GM21367 (cell line): ENCODE measurements around the gene SIX5.

Source experiments
- ATAC-seq: cut with Tn5 transposase; IDR thresholded peaks from one replicate; pipeline ENCODE4 v1.9.1; 2021; ENCODE audit not compliant: unreplicated experiment

SIX5 gene

DNA sequence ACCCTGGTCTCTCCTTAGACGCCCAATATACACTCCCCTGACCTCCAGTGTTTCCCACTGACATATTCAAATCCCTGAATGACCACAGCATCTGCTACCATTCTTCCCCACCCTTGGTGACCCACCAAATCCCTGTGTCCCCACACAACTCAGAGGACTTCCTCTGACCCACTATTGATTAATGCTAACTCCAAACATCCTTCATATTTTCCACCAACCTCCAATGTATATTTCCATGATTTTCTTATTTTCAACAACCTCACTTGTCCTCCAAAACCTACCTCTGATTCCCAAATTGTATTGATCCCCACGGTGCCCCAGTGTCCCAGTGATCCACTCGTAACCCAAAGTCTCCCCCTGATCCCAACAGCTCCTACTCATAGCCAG is 24.1 kb upstream of the SIX5 start:
- no peak for ATAC-seq

DNA sequence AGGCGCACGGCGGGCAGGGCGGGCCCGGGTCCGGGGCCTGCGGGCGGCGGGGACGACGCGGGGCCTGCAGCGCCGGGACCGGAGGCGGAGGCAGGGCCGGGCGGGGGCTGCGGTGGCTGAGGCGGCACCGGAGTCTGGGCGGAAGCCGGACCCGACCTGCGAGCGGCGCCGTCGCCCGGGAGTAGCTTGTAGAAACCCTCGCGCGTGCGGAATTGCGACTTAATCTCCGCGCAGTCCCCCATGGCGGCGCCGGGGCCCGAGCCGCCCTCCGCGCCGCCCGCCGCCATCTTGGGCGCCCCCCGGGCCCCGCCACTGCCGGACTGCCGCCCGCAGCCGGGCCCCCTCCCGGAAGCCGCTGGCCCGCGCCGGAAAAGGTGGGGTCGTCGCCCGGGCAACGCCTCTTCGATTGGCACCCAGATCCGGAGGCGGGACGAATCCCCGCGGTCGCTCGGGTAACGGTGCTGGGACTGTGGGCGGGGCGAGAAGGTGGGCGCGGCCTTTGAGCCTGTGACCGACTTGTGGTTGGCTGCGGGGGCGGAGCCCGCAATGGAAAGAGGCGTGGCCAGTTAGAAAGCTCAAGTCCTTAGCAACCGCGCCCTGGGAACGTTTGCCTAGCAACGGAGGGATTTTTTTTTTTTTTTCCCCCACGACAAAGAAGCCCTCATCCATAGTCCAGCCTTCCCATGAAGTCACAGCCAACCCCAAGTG is 23.6 kb upstream of the SIX5 start, which contains the start of gene DMWD:
TSS of gene DMWD (minus strand) at position 376 of the 708 bp plus-strand sequence. CDS start at position 287, 89 bp downstream.
- peak; percentile 87 for ATAC-seq

DNA sequence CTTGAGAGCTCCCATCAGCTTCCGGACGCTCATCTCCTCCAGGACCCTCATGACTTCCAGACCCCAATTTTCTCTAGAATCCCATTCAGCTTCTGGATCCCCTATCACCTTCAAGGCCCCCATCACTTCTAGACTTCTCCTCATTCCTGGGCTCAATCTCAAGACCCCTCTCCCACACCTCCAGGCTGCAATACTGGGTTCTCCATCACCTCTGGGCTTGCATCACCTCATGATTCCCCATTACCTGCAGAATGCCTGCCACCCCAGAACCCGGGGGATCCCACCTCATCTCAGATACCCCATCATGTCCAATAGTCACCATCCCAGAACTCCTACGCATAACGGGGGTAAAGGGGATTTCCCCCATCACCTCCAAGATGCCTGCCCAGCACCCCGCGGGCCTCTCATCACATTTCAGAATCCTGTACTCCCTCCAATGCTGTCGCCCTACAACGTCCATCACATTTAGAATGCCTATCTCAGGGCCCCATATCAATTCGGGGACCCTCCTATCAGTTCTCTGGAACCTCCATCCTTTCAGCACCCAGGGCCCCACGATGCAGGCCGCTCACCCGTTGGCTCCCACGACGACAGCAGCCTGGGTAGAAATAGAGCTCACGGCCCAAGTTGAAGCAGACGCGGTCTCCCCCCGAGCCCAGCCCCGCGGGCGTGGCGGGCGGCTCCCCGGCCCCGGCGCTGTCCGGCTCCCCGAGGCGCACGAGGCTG is 22.9 kb upstream of the SIX5 start:
- ATAC-seq, result peak; percentile 16

DNA sequence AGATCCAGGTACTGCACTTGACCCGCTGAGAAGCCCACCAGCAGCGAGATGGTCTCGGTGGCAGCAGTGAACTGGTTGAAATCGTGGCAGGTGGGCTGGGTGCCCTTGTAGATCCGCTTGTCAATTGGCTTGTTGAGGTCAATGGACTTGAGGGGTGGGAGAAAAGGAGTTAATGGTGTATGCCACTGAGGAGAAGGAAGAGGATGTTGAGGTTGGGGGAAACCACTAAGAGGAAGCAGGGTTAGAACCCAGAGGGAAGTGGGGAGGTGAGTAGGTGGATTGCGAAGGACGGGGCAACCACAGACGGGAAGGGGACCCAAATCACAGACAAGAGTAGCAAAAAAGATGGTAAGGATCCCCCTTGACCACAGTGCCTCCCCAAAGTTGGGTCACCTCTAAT is 21.9 kb upstream of the SIX5 start:
- no peak for ATAC-seq

DNA sequence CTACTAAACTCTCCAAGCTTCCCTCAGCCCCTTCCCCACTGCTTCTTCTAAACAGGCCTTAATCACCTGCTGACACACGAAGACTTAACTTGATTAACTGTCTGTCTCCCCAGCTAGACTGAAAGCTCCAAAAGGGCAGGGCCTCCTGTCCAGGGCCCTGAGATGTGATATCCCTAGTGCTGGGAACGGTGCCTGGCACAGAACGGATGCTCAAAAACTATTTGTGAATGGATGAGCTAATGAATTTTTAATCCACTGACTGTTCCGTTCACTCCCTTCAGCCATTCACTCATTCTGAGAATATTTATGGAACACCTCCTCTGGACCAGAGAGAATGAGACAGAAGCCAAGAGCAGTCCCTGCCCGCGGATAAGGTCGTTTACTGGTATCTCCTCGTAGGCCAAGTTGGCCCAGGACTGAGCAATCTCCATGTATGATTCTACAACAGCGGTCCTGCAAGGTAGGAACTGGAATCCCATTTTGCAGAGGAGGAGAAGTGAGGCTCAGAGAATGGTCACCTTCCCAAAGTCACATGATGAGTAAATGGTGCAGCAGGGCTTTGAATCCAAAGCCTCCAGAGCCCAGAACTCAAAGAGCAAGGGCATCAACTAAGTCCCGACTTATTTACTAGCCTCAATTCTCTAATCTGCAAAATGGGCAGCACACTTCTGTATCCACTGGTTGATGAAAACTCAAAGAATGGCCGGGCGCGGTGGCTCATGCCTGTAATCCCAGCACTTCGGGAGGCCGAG is 20.2 kb upstream of the SIX5 start:
- ATAC-seq, result no peak

DNA sequence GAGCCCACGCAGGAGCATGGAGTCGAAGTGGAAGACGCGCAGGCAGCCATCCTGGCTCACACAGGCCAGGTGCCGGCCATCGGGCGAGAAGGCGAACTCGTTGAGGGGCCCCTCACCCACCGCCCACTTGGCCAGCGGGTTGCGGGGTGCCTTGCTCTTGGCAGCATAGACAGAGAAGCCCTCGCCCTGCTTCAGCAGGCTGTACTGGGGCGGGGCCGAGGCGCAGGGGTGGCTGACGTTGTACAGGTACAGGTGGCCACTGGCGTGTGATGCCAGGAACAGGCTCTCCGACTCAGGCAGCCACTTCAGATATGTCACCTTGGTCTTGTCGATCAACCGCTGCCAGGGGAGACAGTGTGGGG is 17.5 kb upstream of the SIX5 start:
- no peak for ATAC-seq

DNA sequence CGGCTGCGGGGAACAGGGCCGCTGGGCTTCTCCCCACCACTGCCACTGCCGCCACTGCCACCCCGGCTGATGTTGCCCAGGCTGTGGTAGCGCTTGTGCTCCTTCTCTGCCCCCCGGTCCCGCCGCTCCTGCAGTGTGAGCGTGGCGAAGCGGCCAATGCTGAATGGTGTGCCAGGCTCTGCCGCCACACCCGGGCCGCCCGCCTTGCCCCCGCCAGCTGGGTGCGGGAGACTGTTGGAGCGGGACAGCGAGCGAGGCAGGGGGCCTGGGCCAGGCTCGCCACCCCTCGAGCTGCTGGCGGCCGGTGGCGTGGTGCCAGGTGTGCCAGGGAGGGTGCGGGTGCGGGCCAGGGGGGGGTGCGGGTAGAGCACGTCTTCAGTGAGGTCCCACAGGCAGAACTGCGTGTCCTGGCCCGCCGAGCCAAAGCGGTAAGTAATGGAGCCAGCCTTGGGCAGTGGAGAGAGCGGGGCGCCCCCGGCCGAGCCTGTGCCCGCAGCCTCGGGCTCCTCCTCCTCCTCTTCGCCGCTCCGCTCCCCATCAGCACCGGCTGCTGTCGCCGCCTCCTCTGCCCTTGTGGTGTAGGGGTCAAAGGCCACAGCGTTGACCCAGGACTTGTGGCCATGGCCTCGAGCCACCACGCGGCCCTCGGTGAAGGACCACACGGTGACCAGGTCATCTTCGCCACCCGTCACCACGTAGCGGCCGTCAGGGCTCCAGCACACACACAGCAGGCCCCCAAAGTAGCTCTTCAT is 16.9 kb upstream of the SIX5 start:
- ATAC-seq, result no peak

DNA sequence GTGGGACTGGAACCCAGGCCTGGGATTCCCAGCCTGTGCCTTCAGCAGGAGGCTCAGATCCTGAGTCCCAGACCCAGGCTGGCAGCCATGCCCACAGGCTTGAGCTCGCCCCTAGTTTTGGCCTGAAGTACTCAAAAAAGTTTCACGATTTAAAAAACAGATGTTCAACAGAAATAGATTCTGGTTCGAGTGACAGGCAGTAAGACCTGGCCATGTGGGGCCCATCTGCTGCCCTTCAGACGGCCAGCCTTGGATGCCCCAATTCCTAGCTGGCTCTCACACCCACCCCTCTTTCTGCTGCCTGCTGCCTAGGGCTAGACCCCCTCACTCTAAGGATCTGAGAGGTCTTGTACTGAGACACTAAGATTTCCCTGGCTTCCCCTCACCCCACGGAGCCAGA is 16.0 kb upstream of the SIX5 start:
- no peak for ATAC-seq

DNA sequence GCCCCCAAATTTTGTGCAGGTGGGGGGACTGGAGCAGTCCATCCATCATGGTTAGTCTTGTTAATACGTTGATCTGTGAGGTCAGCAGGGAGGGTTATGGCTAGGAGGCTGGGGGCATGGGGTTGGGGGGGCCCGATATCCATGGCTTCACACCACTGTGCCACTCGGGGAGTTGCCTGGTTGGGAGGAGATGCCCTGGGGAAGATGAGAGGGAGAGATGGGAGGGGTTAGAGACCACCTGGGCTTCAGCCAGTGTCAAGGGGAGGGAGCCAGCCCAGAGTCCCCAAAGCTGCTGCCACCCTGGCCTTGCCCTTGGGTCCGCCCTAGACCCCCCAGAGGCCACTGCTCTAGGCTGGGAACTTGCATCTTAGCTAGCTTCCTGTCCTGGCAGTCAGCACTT is 15.0 kb upstream of the SIX5 start:
- no peak for ATAC-seq

DNA sequence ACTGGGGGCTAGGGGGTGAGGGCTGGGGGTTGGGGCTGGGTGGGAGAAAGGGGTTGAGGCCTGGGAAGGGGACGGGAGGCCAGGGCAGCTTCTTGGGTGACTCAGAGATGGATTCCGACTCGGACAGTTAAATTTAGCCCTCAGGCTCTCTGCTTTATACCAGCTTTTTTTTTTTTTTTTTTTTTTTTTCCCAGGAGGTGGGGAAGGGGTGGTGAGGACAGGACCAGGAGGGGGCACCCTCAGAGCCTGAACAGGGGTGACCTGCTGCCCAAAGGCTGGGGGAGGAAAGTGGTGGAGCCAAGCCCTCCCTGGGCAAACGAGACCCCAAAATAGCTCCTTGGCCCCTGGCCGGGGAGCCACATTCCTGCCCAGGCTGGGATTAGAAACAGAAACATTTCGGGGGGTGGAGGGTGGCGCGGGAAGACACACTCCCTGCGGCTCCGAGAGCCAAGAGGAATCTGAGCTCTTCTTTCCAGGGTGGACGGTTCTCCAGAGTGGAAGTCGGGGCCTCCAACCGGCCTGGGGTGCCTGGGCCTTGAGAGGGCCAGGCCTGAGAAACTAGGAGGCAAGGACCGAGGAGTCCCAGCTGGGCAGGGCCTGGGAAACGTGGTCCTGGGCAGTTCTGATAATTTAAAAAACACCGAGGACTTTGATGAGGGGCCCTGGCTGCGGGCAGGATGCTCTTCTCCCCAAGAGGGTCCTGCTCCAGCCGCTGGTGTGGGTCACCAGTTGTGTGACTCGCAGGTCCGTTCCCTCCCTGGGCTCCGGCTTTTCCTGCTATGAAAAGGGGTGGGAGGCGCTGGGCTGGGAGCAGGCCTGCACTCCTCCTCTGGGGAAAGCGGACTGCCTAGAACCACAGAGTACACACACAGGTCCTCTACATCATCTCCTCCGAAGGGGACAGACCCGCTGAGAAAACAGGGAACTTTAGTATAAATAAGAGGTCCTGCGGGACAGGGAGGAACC is 14.1 kb upstream of the SIX5 start:
- ATAC-seq, result no peak

DNA sequence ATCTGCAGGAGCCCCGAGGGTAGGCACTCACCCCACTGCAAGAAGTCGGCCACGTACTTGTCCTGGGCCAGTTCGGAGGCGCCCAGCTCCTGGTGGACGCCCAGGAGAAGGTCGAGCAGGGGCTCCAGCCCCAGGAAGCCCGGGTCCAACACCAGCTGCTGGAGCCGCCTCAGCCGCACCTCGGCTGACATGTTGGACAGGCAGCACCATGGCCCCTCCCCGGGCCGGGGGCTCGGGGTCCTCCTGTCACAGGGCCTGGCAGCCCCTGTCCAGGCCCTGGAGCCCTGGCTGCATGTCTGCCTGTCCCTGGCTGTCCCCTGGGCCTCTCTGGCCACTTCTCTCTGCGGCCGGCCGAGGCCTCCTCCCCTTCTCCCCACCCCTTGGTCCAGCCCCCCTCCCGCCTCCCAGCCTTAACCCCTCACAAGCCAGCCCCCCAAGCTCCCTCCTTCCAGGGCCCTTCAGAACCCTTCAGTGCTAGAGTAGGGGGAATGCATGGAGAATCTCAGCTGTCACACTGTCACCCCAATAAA is 13.2 kb upstream of the SIX5 start, which contains the start of gene DMPK:
TSS of gene DMPK (minus strand) at position 329 of the 530 bp plus-strand sequence. CDS start at position 191, 138 bp downstream.
- ATAC-seq, result no peak

DNA sequence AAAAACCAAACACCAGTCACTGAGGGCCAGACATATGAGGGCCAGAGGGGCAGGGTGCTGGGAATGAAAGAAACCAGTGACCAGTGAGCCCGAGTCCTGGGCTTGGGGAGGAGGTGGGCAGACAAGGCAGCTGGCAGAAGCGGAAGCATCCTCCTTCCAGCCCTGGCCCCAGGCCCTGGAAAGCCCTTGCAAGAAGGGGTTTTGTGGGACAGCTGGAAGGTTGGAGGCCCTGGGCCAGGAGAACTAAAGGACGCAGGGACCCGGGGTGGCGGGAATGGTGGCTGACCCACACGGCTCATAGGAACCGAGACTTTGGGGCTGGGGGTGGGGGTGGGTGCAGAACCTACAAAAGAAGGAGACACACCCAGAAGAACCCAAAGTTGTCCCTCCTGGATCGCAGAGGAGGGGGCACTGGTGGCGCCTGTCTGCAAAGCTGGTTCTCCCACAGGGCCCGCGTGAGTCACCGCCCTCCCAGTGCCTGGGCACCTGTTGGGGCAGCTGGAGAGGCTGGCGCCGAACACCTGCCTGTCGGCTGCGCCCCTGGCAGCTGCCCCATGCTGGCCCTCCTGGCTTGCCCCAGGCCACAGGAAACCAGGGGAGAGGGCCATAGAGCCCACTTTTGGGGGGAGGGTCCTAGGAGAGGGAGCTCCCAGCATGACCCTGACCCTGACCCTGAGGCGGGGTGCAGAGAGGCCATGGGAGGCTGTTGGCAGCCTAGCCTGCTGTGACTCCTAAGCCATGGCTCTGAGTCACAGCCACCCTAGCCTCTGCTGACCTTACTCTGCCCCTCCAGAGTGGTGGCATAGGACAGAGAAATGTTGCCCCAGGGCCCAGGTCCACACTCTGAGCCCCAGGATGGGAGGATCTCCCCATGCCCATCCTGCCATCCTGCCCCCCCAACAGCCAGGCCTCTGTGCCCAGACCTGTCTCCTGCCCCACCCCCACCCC is 12.4 kb upstream of the SIX5 start:
- no peak for ATAC-seq

DNA sequence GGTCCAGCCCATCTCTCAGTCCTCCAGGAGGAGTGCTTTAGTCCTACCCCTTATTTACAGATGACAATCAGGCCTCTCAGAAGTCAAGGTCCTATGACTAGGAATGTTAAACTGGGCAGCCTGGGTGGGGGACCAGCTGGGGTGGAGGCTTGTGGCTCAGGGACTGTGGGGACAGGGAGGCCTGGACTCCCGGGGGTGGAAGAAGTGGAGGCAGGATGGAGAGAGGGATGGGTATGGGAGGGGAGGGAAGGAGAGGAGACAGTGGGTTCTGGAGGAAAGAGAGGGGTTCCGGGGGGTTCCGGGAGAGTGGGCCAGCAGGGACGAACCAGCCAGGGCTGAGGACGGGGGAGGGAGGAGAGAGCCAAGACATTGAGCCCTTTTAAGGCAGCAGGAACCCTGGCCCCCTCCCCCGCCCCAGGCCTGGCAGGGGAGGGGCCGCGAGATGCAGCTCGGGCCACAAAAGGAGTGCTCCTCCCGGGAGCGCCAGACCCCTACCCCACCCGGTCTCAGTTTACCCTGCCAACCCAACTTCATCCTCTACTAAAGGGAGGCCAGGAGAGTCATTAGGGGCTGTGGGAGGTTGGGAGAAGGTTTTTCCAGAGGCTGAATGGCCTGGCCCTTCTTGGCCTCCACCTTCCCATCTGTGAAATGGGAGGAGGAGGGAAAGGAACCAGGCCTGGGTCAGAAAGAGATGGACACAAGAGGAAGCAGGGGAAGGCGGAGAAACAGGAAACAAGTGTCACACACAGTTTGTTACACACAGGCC is 11.6 kb upstream of the SIX5 start:
- no peak for ATAC-seq

DNA sequence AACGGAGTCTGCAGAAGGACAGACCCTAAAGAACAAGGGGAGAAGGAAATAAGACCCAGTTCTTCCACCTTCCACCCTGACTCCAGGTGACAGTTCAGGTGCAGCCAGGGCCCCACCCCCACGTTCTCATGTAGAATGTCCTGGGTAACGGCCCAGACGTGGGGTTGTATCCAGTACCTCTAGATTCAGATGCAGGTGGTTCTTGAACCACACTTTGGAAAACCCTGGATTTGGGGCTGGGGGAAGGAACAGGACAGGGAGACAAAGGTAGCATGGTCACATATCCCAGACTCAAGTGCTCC is 11.0 kb upstream of the SIX5 start:
- ATAC-seq, result no peak

DNA sequence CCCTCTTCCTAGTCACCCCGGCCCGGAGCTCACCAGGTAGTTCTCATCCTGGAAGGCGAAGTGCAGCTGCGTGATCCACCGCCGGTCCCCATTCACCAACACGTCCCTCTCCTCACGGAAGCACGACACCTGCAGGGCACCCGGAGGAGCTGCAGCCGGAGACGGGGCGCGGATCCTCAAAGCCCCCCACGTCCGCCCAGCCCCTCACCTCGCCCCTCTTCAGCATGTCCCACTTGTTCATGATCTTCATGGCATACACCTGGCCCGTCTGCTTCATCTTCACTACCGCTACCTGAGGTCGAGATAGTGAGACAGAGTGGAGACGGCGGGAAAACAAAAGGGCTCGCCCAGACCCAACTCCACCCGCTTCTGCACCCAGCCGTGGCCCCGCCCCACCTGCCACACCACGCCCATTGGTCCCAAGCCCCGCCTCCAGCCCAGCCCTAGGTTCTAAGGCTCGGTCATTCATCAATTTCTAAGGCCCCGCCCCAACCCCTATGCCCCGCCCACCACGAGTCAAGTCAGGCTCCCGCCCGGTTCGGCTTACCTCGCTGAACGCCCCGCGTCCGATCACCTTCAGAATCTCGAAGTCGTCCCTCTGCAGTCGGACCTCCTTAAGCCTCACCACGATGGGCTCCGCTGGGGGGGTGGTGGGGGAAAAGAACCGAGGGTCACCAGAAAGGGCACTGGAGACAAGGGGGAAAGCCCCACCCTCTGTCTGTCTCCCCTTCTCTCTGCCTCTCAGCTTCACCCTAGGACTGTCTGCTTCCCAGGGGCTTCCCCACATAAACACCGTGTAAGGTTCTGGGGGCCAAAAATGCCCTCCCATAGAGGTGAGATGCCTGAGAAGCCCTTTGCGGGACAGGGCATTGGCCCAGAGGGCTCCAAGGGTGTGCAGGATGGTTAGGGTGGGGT is 10.4 kb upstream of the SIX5 start:
- peak; percentile 62 for ATAC-seq

DNA sequence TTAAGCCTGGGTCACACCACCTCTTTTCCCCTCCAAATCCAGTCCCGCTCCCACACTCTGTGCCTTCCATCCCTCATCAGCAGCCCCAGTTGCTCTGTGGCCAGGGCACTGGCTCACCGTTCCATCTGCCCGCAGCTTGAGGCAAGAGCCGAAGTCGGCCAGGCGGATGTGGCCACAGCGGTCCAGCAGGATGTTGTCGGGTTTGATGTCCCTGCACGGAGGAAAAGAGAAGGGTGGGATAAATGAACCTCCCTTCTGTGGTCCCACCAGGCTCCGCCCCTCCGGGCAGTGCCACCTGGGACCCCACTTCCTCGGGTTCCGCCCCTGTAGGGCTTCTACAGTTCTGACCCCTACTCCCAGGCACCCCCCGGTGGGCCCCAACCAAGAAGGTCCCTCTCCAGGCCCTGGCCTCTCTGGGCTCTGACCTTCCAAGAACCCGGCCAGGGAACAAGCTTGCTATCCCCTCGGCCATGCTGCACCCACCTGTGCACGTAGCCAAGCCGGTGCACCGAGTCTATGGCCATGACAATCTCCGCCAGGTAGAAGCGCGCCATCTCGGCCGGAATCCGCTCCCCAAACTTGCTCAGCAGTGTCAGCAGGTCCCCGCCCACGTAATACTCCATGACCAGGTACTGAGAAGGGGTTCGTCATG is 9.1 kb upstream of the SIX5 start:
- no peak for ATAC-seq
